Esophagus muscularis mucosa (tissue), 4 donors: ENCODE data around the gene ENG. TPM values are rescaled to one million over a fixed set of nuclear protein-coding genes. Genes with fewer than 3 reads are reported as not detected.

Experiments used
- DNase-seq: peaks from one replicate; pipeline ENCODE4 v3.0.0-alpha.2; 2017; ENCODE audit errors: extremely low spot score
- H3K27ac ChIP-seq, 4 donors: fragments of 200-600 bp; sonication (generic); replicated peaks in 1 of 4; 1 replicate in 3 of 4; 2 replicates in 1 of 4; pipeline ENCODE4 v1.5.1; 2016 to 2019; ENCODE audit warnings: mild to moderate bottlenecking in 1 of 4
- H3K27me3 ChIP-seq, 4 donors: fragments of 200-600 bp; sonication (generic); one replicate each; pipeline versions ENCODE4 v1.5.1 to v1.6.0; 2016 to 2019
- H3K36me3 ChIP-seq, 4 donors: fragments of 200-600 bp; sonication (generic); one replicate each; pipeline ENCODE4 v1.5.1; 2016 to 2019
- H3K4me1 ChIP-seq, 4 donors: fragments of 200-600 bp; sonication (generic); one replicate each; pipeline ENCODE4 v1.5.1; 2016 to 2019
- H3K4me3 ChIP-seq, 4 donors: fragments of 200-600 bp; sonication (generic); 1 replicate in 2 of 4; 2 replicates in 2 of 4; pipeline ENCODE4 v1.5.1; 2016 to 2019; ENCODE audit warnings: mild to moderate bottlenecking in 4 of 4, moderate library complexity in 1 of 4
- H3K9me3 ChIP-seq, 4 donors: fragments of 200-600 bp; sonication (generic); 1 replicate in 3 of 4; 2 replicates in 1 of 4; pipeline ENCODE4 v1.5.1; 2016 to 2019
- EP300 ChIP-seq: sonication (generic); formaldehyde crosslinking; IDR thresholded peaks from one replicate; pipeline ENCODE4 v1.6.1; 2017; ENCODE audit warnings: antibody characterized with exemption
- POLR2A ChIP-seq: fragments of 450-650 bp; IDR thresholded peaks from one replicate; pipeline ENCODE4 v1.6.1; 2017; ENCODE audit warnings: antibody characterized with exemption, moderate library complexity, mild to moderate bottlenecking, low read depth
- POLR2AphosphoS5 ChIP-seq, 2 donors: sonication (generic); formaldehyde crosslinking; IDR thresholded peaks; one replicate each; pipeline ENCODE4 v1.6.1; 2017; ENCODE audit warnings: antibody characterized with exemption in 2 of 2
- WGBS: methylation state at CpG from one replicate; pipeline ENCODE4 v1.1.5; 2018; 5-methylcytosine and 5-hydroxymethylcytosine counted together
- intact Hi-C: fragments of 100-400 bp; cut with DNase I; formaldehyde crosslinking; loops from one replicate; pipeline ENCODE4 v1.15.1; 2023
- total RNA-seq, 4 donors: library from RNA; depleted of rRNA; stranded (reverse); fragments of >200 nt; gene quantifications; one replicate each; pipeline versions ENCODE4 v1.1.0 to v1.2.1, GENCODE V29; 2016
- TF ChIP-seq, protein P1 (sequence below), 3 experiments: fragments of 200-600 bp in 2 of 3; fragments of 450-650 bp in 1 of 3; sonication (generic) in 2 of 3; IDR thresholded peaks; one replicate each; pipeline ENCODE4 v1.5.1; 2017 to 2019; ENCODE audit warnings: antibody characterized with exemption in 3 of 3, mild to moderate bottlenecking in 2 of 3, moderate library complexity in 1 of 3

Gene ENG
- total RNA-seq, 4 donors from 2014 or later = 36.5 to 91.2 (median 78.3) TPM

DNA sequence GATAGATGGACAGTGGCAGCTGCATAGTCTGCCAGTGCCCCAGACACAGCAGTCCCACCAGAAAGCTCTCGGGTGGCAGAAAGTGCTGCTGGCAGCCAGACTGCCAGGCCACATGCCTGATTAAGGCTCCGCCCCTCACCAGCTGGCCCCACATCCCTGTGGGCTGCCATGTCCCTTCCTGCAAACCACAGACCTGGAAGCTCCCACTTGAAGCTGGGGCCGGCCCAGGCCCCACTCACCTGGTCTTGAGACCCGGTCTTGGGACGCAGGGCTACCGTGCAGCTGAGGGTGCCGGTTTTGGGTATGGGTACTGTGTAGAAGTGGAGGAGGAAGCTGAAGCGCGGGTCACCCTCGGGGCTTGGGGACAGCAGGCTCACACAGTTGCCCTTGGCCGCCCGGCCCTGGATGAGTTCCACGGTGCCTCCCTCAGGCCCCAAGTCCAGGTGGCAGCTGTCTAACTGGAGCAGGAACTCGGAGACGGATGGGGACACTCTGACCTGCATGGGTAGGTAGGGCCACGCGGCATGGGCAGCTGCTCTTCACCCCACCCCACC, 36.5 kb downstream of the ENG start:
- no peaks in the 10 kb centered on the region for H3K9me3 ChIP-seq
- no peak for TF ChIP-seq EP300
- TF ChIP-seq POLR2A = no peak
- TF ChIP-seq, protein P1, sequence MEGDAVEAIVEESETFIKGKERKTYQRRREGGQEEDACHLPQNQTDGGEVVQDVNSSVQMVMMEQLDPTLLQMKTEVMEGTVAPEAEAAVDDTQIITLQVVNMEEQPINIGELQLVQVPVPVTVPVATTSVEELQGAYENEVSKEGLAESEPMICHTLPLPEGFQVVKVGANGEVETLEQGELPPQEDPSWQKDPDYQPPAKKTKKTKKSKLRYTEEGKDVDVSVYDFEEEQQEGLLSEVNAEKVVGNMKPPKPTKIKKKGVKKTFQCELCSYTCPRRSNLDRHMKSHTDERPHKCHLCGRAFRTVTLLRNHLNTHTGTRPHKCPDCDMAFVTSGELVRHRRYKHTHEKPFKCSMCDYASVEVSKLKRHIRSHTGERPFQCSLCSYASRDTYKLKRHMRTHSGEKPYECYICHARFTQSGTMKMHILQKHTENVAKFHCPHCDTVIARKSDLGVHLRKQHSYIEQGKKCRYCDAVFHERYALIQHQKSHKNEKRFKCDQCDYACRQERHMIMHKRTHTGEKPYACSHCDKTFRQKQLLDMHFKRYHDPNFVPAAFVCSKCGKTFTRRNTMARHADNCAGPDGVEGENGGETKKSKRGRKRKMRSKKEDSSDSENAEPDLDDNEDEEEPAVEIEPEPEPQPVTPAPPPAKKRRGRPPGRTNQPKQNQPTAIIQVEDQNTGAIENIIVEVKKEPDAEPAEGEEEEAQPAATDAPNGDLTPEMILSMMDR (IDR thresholded peaks at IDR 0.05) = no peak
- peaks cover 14 to 99% (median 77%) of the 10 kb centered on the region in 4 donors for H3K36me3 ChIP-seq
- H3K27me3 ChIP-seq = no peaks in the 10 kb centered on the region
- H3K4me1 ChIP-seq = peaks cover 0 to 16% (median 6%) of the 10 kb centered on the region in 4 donors
- intact Hi-C loops = no loop called here
- H3K4me3 ChIP-seq = no peak overlapping the region
- no peak overlapping the region for H3K27ac ChIP-seq
- DNase-seq = no peak
- 73% methylated on average over 8 of the region's 17 CpGs for WGBS

- no peaks in the 10 kb centered on the region for H3K27me3 ChIP-seq
- no peak overlapping the region for H3K27ac ChIP-seq
- 81% methylated on average over 5 of the region's 8 CpGs for WGBS
- peaks cover 0 to 16% (median 6%) of the 10 kb centered on the region in 4 donors for H3K4me1 ChIP-seq
- peaks cover 24 to 99% (median 89%) of the 10 kb centered on the region in 4 donors for H3K36me3 ChIP-seq
- DNase-seq = no peak
- TF ChIP-seq POLR2AphosphoS5 (IDR thresholded peaks at IDR 0.05) (no peak), POLR2A (no peak), EP300 (no peak)
- TF ChIP-seq, protein P1 (IDR thresholded peaks at IDR 0.05) = no peak
- intact Hi-C loops = no loop called here
- no peak overlapping the region for H3K4me3 ChIP-seq
- H3K9me3 ChIP-seq = no peaks in the 10 kb centered on the region
These were observed 37.7 kb downstream of the ENG start for GRCh38 chr9:127816728-127817127.

- H3K4me3 ChIP-seq = no peak overlapping the region
- intact Hi-C loops = no loop called here
- no CpG with 5 or more reads among the region's 3 CpGs for WGBS
- TF ChIP-seq POLR2AphosphoS5 (IDR thresholded peaks at IDR 0.05) = no peak
- TF ChIP-seq EP300 = no peak
- TF ChIP-seq POLR2A = no peak
- TF ChIP-seq, protein P1 (IDR thresholded peaks at IDR 0.05) = no peak
- peaks cover 0 to 16% (median 6%) of the 10 kb centered on the region in 4 donors for H3K4me1 ChIP-seq
- peaks cover 27 to 99% (median 92%) of the 10 kb centered on the region in 4 donors for H3K36me3 ChIP-seq
- H3K27me3 ChIP-seq = no peaks in the 10 kb centered on the region
- no peaks in the 10 kb centered on the region for H3K9me3 ChIP-seq
- no peak for DNase-seq
- H3K27ac ChIP-seq = no peak overlapping the region
These were observed 38.1 kb downstream of the ENG start for GRCh38 chr9:127816362-127816725.

- Histone ChIP-seq H3K9me3 (no peaks in the 10 kb centered on the region), H3K27ac (no peak overlapping the region), H3K27me3 (no peaks in the 10 kb centered on the region), H3K4me3 (no peak overlapping the region), H3K36me3 (peaks cover 27 to 99% (median 94%) of the 10 kb centered on the region in 4 donors), H3K4me1 (peaks cover 0 to 16% (median 6%) of the 10 kb centered on the region in 4 donors)
- WGBS = 87% methylated on average over 22 of the region's 33 CpGs
- intact Hi-C loops = no loop called here
- no peak for DNase-seq
- TF ChIP-seq POLR2A (no peak), POLR2AphosphoS5 (IDR thresholded peaks at IDR 0.05) (no peak), EP300 (no peak)
- TF ChIP-seq, protein P1 (IDR thresholded peaks at IDR 0.05) = no peak
These were observed 38.7 kb downstream of the ENG start for GRCh38 chr9:127815512-127816361.
